CD8-positive, alpha-beta memory T cell (primary cell): ENCODE results near the gene OR52E2. TPM values are rescaled to one million over a fixed set of nuclear protein-coding genes. Genes with fewer than 3 reads are reported as not detected.
"Not testable (repeated sequence)": the region's sequence is repeated elsewhere in the genome, so short reads cannot be mapped to it uniquely, and the experiment has no call there.

Source experiments
- CTCF ChIA-PET: fragments of 350-600 bp; sonication (Branson Sonifier 250); formaldehyde crosslinking; loops from one replicate; lab custom pipeline; 2021; ENCODE audit warnings: antibody characterized with exemption; lab: Charles Lee
- POLR2A ChIA-PET: fragments of 350-600 bp; sonication (Branson Sonifier 250); formaldehyde crosslinking; loops from one replicate; lab custom pipeline; 2021; ENCODE audit warnings: antibody characterized with exemption; lab: Charles Lee
- DNase-seq, 5 donors: peaks; one replicate each; pipeline versions ENCODE4 v3.0.0 to v3.0.0-alpha.2; 2020 to 2022; ENCODE audit warnings: mixed read lengths in 1 of 5
- H3K27ac ChIP-seq: one replicate; pipeline ENCODE4 v1.7.0; 2013; ENCODE audit warnings: low read depth, mild to moderate bottlenecking, low read length, moderate library complexity
- H3K27me3 ChIP-seq: 2 replicates; pipeline ENCODE4 v1.7.0; 2013; ENCODE audit warnings: low read length, mild to moderate bottlenecking; ENCODE audit not compliant: insufficient read depth, poor library complexity, severe bottlenecking
- H3K36me3 ChIP-seq: 2 replicates; pipeline ENCODE4 v1.7.0; 2013; ENCODE audit warnings: mild to moderate bottlenecking, low read length, moderate library complexity; ENCODE audit not compliant: insufficient read depth
- H3K4me1 ChIP-seq: 2 replicates; pipeline ENCODE4 v1.7.0; 2013; ENCODE audit warnings: mild to moderate bottlenecking, low read length, moderate library complexity; ENCODE audit not compliant: insufficient read depth
- H3K4me3 ChIP-seq: 2 replicates; pipeline ENCODE4 v1.7.0; 2013; ENCODE audit warnings: mild to moderate bottlenecking, low read length
- H3K9me3 ChIP-seq: 2 replicates; pipeline ENCODE4 v1.7.0; 2013; ENCODE audit warnings: mild to moderate bottlenecking, low read length
- H3K27ac Mint-ChIP-seq, 8 donors: one replicate each; pipeline ENCODE4 v1.8.0; 2020 to 2021; ENCODE audit warnings: mixed read lengths in 8 of 8, mild to moderate bottlenecking in 6 of 8, inconsistent platforms in 3 of 8, moderate library complexity in 3 of 8
- H3K27me3 Mint-ChIP-seq, 2 donors: one replicate each; pipeline ENCODE4 v1.8.0; 2020 to 2021; ENCODE audit warnings: mixed read lengths in 2 of 2, mild to moderate bottlenecking in 1 of 2, moderate library complexity in 1 of 2
- H3K36me3 Mint-ChIP-seq, 3 donors: one replicate each; pipeline ENCODE4 v1.8.0; 2020 to 2021; ENCODE audit warnings: mixed read lengths in 3 of 3, inconsistent platforms in 1 of 3, mild to moderate bottlenecking in 1 of 3
- H3K4me1 Mint-ChIP-seq, 3 donors: one replicate each; pipeline ENCODE4 v1.8.0; 2020 to 2021; ENCODE audit warnings: mixed read lengths in 3 of 3, inconsistent platforms in 1 of 3, mild to moderate bottlenecking in 1 of 3
- H3K4me3 Mint-ChIP-seq, 7 donors: one replicate each; pipeline ENCODE4 v1.8.0; 2020 to 2021; ENCODE audit warnings: mixed read lengths in 7 of 7, mild to moderate bottlenecking in 6 of 7, moderate library complexity in 4 of 7, inconsistent platforms in 2 of 7
- H3K9me3 Mint-ChIP-seq, 5 donors: one replicate each; pipeline ENCODE4 v1.8.0; 2020 to 2022; ENCODE audit warnings: mixed read lengths in 5 of 5, mild to moderate bottlenecking in 3 of 5, moderate library complexity in 2 of 5, inconsistent platforms in 1 of 5
- polyA plus RNA-seq: library from polyadenylated mRNA; unstranded; fragments of 300-500 nt; fragmentation: Illumina TruSeq; gene quantifications from one replicate; pipeline ENCODE4 v1.2.3, GENCODE V29; 2021
- total RNA-seq, 2 experiments: library from RNA; stranded (reverse); gene quantifications; one replicate each; pipeline ENCODE4 v1.2.3, GENCODE V29; 2021

The OR52E2 gene
- total and polyA plus RNA-seq, 3 experiments from 2014 or later, result not detected

DNA sequence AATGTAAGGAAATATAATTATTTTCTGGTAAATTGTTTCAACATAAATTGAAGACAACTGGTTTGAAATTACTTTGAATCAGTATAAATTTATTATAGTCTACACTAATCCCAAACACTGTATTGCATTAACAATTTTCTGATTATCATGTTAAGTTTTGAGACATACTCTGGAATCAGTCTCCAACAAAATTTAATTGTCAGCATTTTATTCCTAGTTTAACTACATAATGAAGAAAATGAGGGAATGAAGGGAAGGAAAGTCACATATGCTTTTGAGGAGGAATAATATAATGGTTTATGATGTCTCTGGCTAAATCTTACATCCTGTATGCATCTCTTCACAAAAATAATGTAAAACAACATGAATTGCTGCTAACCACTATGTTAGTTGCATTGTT, 24.2 kb upstream of the OR52E2 start:
- no peaks in the 10 kb centered on the region for H3K36me3 ChIP-seq
- H3K27me3 ChIP-seq, result no peaks in the 10 kb centered on the region
- no peaks in the 10 kb centered on the region for H3K36me3 Mint-ChIP-seq
- no peak for DNase-seq
- no peak overlapping the region for H3K4me3 ChIP-seq
- peaks cover 0 to 2% (median 0%) of the 10 kb centered on the region in 5 donors for H3K9me3 Mint-ChIP-seq
- no peak overlapping the region for H3K27ac ChIP-seq
- no peak overlapping the region for H3K4me3 Mint-ChIP-seq
- ChIA-PET CTCF (no interaction called here), POLR2A (no interaction called here)
- no peak overlapping the region for H3K27ac Mint-ChIP-seq
- no peaks in the 10 kb centered on the region for H3K4me1 Mint-ChIP-seq
- no peaks in the 10 kb centered on the region for H3K4me1 ChIP-seq
- H3K9me3 ChIP-seq, result no peaks in the 10 kb centered on the region
- H3K27me3 Mint-ChIP-seq, result no peaks in the 10 kb centered on the region

DNA sequence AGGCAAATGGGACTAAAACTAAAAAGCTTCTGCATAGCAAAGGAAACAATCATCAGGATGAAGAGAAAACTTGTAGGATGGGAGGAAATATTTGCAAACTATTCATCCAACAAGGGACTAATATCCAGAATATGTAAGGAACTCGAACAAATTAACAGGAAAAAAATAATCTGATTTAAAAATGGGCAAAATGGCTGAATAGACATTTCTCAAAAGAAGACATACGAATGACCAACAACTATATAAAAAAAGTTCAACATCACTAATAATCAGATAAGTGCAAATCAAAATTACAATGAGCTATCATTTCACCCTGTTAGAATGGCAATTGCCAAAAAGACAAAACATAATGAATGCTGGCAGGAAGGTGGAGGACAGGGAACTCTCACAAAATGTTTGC, 22.0 kb upstream of the OR52E2 start:
- no peaks in the 10 kb centered on the region for H3K36me3 ChIP-seq
- H3K27ac ChIP-seq, result no peak overlapping the region
- Mint-ChIP-seq H3K9me3 (no peaks in the 10 kb centered on the region), H3K36me3 (no peaks in the 10 kb centered on the region), H3K4me3 (no peak overlapping the region), H3K27ac (no peak overlapping the region), H3K4me1 (no peaks in the 10 kb centered on the region), H3K27me3 (no peaks in the 10 kb centered on the region)
- no peak for DNase-seq
- H3K4me3 ChIP-seq, result no peak overlapping the region
- ChIA-PET POLR2A (no interaction called here), CTCF (no interaction called here)
- H3K9me3 ChIP-seq, result no peaks in the 10 kb centered on the region
- no peaks in the 10 kb centered on the region for H3K4me1 ChIP-seq
- no peaks in the 10 kb centered on the region for H3K27me3 ChIP-seq

DNA sequence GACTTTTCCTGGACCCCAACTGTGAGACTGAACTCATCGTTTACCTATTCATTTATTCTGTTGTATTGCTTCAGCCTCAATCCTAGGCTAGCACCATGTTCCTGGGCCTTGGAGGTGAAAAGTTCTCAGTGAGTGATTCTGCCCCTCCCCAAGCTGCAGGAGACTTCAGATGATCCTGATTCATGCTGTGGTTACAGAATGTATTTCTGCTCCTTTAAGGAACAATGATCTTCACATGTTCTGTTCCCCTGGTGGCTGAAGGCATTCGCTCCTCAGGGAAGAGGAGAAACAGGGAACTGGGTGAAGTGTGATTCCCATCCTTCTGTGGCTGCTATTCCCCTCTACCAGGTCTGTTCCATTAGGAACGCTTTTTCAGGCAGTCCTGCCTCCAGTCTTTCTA, 12.4 kb upstream of the OR52E2 start:
- Mint-ChIP-seq H3K4me1 (no peaks in the 10 kb centered on the region), H3K27ac (no peak overlapping the region), H3K9me3 (peaks cover 0 to 3% (median 0%) of the 10 kb centered on the region in 5 donors), H3K4me3 (no peak overlapping the region), H3K27me3 (peaks cover 0 to 3% of the 10 kb centered on the region in 2 donors), H3K36me3 (no peaks in the 10 kb centered on the region)
- Histone ChIP-seq H3K36me3 (no peaks in the 10 kb centered on the region), H3K27me3 (no peaks in the 10 kb centered on the region), H3K9me3 (no peaks in the 10 kb centered on the region), H3K4me3 (no peak overlapping the region), H3K4me1 (no peaks in the 10 kb centered on the region), H3K27ac (no peak overlapping the region)
- CTCF ChIA-PET, result no interaction called here
- POLR2A ChIA-PET, result no interaction called here
- DNase-seq, result no peak

DNA sequence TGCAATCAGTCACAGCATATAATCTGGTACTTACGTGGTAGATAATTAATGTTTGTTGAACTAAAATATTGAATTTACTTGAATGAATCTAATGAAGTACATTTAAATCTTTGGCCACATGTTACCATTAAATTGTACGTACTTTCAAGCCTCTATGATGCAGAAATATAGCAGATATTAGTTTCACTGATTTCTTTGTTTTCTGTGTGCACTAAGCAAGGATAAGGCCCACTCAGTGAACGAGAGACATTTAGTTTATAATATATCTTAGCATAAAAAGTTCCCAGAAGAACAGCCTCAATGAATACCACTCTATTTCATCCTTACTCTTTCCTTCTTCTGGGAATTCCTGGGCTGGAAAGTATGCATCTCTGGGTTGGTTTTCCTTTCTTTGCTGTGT, 9.8 kb upstream of the OR52E2 start, which contains the start of gene OR52E1:
OR52E1 (plus strand) TSS at position 301 of the 400 bp plus-strand sequence.
- Mint-ChIP-seq H3K36me3 (no peaks in the 10 kb centered on the region), H3K9me3 (peaks cover 0 to 3% (median 0%) of the 10 kb centered on the region in 5 donors), H3K4me3 (no peak within 1 kb of the TSS), H3K4me1 (no peaks in the 10 kb centered on the region), H3K27ac (no peak within 1 kb of the TSS), H3K27me3 (peaks cover 1 to 3% of the 10 kb centered on the region in 2 donors)
- no peaks in the 10 kb centered on the region for H3K9me3 ChIP-seq
- no peak within 1 kb of the TSS for H3K4me3 ChIP-seq
- H3K4me1 ChIP-seq, result no peaks in the 10 kb centered on the region
- no peaks in the 10 kb centered on the region for H3K27me3 ChIP-seq
- no peak for DNase-seq
- ChIA-PET CTCF (no interaction called here), POLR2A (no interaction called here)
- H3K36me3 ChIP-seq, result no peaks in the 10 kb centered on the region
- no peak within 1 kb of the TSS for H3K27ac ChIP-seq

DNA sequence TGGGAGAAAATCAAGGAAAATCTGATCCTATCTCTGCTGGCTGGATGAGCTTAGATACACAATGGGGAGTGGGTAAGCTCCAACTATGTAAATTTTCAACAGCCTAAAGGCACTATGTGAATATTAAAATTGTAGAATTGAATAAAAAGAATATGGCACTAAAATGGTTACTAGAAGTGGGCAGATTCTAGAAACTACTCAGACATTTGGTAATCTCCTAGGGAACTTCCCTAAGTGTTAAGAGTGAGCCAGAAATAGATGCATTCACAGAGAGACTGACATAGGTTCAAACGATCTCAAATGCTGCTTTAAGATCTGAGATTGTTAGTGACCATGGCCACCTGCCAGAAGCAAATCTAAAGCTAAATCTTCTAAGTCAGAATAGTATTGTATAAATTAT, 5.6 kb upstream of the OR52E2 start:
- ChIA-PET CTCF (no interaction called here), POLR2A (no interaction called here)
- Mint-ChIP-seq H3K27ac (no peak overlapping the region), H3K4me1 (no peaks in the 10 kb centered on the region), H3K27me3 (peaks cover 0 to 1% of the 10 kb centered on the region in 2 donors), H3K9me3 (peaks cover 0 to 2% (median 0%) of the 10 kb centered on the region in 5 donors), H3K4me3 (no peak overlapping the region), H3K36me3 (no peaks in the 10 kb centered on the region)
- H3K4me1 ChIP-seq, result no peaks in the 10 kb centered on the region
- H3K4me3 ChIP-seq, result no peak overlapping the region
- no peaks in the 10 kb centered on the region for H3K36me3 ChIP-seq
- DNase-seq, result no peak
- no peak overlapping the region for H3K27ac ChIP-seq
- no peaks in the 10 kb centered on the region for H3K9me3 ChIP-seq
- no peaks in the 10 kb centered on the region for H3K27me3 ChIP-seq

DNA sequence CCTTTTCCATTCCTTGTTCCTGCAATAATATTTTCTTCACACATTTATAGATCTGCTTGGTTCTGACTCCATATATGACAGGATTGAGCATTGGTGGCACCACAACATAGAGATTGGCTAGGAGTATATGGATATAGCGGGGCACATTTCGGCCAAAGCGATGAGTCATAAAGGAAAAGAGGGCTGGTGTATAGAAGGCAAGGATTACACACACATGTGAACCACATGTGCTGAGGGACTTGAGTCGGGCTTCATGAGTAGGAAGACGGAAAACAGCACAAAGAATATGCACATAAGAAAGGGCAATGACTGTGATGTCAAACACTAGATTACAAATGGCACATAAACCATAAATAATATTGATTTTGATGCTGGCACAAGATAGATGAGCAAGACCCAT, 748 bp downstream of the OR52E2 start:
- POLR2A ChIA-PET, H3K27me3 Mint-ChIP-seq: not testable (repeated sequence)

DNA sequence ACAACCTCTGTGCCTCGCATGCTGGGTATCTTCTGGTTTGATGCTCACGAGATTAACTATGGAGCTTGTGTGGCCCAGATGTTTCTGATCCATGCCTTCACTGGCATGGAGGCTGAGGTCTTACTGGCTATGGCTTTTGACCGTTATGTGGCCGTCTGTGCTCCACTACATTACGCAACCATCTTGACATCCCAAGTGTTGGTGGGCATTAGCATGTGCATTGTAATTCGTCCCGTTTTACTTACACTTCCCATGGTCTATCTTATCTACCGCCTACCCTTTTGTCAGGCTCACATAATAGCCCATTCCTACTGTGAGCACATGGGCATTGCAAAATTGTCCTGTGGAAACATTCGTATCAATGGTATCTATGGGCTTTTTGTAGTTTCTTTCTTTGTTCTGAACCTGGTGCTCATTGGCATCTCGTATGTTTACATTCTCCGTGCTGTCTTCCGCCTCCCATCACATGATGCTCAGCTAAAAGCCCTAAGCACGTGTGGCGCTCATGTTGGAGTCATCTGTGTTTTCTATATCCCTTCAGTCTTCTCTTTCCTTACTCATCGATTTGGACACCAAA, 12.6 kb downstream of the OR52E2 start:
- no peak overlapping the region for H3K4me3 ChIP-seq
- H3K27ac Mint-ChIP-seq, result no peak overlapping the region
- no peak overlapping the region for H3K4me3 Mint-ChIP-seq
- no peaks in the 10 kb centered on the region for H3K27me3 Mint-ChIP-seq
- no peak for DNase-seq
- no peaks in the 10 kb centered on the region for H3K4me1 ChIP-seq
- ChIA-PET POLR2A (no interaction called here), CTCF (no interaction called here)
- H3K9me3 ChIP-seq, result no peaks in the 10 kb centered on the region
- no peak overlapping the region for H3K27ac ChIP-seq
- no peaks in the 10 kb centered on the region for H3K27me3 ChIP-seq
- H3K4me1 Mint-ChIP-seq, result no peaks in the 10 kb centered on the region
- H3K36me3 ChIP-seq, result no peaks in the 10 kb centered on the region
- no peaks in the 10 kb centered on the region for H3K9me3 Mint-ChIP-seq
- no peaks in the 10 kb centered on the region for H3K36me3 Mint-ChIP-seq

More for the DNA sequence above, 748 bp downstream of the OR52E2 start:
- H3K27ac ChIP-seq, H3K4me1 Mint-ChIP-seq, H3K36me3 Mint-ChIP-seq, H3K4me3 Mint-ChIP-seq, H3K4me3 ChIP-seq, H3K27ac Mint-ChIP-seq, H3K36me3 ChIP-seq, H3K4me1 ChIP-seq, H3K27me3 ChIP-seq, H3K9me3 ChIP-seq, CTCF ChIA-PET, DNase-seq: not testable (repeated sequence)
- H3K9me3 Mint-ChIP-seq, result peaks cover 0 to 11% (median 3%) of the 10 kb centered on the region in 5 donors

DNA sequence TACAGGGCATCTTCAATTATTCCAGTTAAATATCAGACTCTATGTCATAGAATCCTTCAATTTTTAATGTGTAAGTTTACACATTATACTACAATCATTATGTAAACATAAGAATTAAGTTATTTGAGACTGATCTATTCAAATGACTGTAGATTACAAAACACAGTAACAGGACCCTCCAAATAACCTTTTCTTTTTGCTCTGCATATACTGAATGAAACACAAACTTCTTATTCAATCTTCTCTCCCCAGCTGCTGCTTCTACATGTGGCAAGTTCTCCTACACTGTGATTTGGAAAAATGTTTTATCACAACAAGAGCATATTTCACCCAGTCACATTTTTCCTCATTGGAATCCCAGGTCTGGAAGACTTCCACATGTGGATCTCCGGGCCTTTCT, 13.2 kb downstream of the OR52E2 start, which contains the start of gene OR52J3:
OR52J3 (plus strand) TSS at position 301 of the 400 bp plus-strand sequence; CDS start at position 301, 0 bp downstream.
- Mint-ChIP-seq H3K36me3 (no peaks in the 10 kb centered on the region), H3K4me1 (no peaks in the 10 kb centered on the region), H3K27ac (no peak within 1 kb of the TSS), H3K27me3 (no peaks in the 10 kb centered on the region), H3K9me3 (no peaks in the 10 kb centered on the region), H3K4me3 (no peak within 1 kb of the TSS)
- ChIA-PET POLR2A (no interaction called here), CTCF (no interaction called here)
- H3K4me1 ChIP-seq, result no peaks in the 10 kb centered on the region
- H3K9me3 ChIP-seq, result no peaks in the 10 kb centered on the region
- no peaks in the 10 kb centered on the region for H3K27me3 ChIP-seq
- no peak for DNase-seq
- no peak within 1 kb of the TSS for H3K27ac ChIP-seq
- H3K4me3 ChIP-seq, result no peak within 1 kb of the TSS
- H3K36me3 ChIP-seq, result no peaks in the 10 kb centered on the region
